Stomach (tissue), 9 donors: ENCODE results near the gene IL4. TPM values are rescaled to one million over a fixed set of nuclear protein-coding genes. Genes with fewer than 3 reads are reported as not detected.

Experiments used
- DNase-seq, 2 donors: peaks; one replicate each; pipeline versions ENCODE4 v3.0.0 to v3.0.0-alpha.2; 2013 to 2019
- H3K27ac ChIP-seq, 5 donors: fragments of 200-600 bp in 4 of 5; sonication (generic) in 4 of 5; one replicate each; pipeline ENCODE4 v1.5.1; 2013 to 2019; ENCODE audit warnings: mild to moderate bottlenecking in 1 of 5, moderate library complexity in 1 of 5
- H3K27me3 ChIP-seq, 3 donors: fragments of 200-600 bp; sonication (generic); one replicate each; pipeline ENCODE4 v1.5.1; 2017 to 2019; ENCODE audit warnings: mixed run types in 1 of 3
- H3K36me3 ChIP-seq, 4 donors: fragments of 200-600 bp; sonication (generic); 1 replicate in 3 of 4; 2 replicates in 1 of 4; pipeline ENCODE4 v1.5.1; 2016 to 2019
- H3K4me1 ChIP-seq, 4 donors: fragments of 200-600 bp; sonication (generic); one replicate each; pipeline ENCODE4 v1.5.1; 2016 to 2019
- H3K4me3 ChIP-seq, 4 donors: fragments of 200-600 bp; sonication (generic) in 3 of 4; one replicate each; pipeline ENCODE4 v1.5.1; 2016 to 2019; ENCODE audit warnings: mild to moderate bottlenecking in 1 of 4
- H3K9me3 ChIP-seq, 4 donors: fragments of 200-600 bp; sonication (generic); one replicate each; pipeline ENCODE4 v1.5.1; 2016 to 2019
- EP300 ChIP-seq: sonication (generic); formaldehyde crosslinking; IDR thresholded peaks from one replicate; pipeline ENCODE4 v1.6.1; 2017; ENCODE audit warnings: antibody characterized with exemption
- POLR2A ChIP-seq, 4 donors: fragments of 450-650 bp; IDR thresholded peaks; one replicate each; pipeline ENCODE4 v1.6.1; 2016; ENCODE audit warnings: antibody characterized with exemption in 4 of 4, control low read depth in 2 of 4, mild to moderate bottlenecking in 1 of 4, moderate library complexity in 1 of 4
- POLR2AphosphoS5 ChIP-seq, 3 donors: sonication (generic); formaldehyde crosslinking; IDR thresholded peaks; one replicate each; pipeline ENCODE4 v1.6.1; 2016; ENCODE audit warnings: antibody characterized with exemption in 3 of 3
- WGBS, 5 donors: extraction: QIAGEN DNeasy Blood & Tissue Kit in 3 of 5; methylation state at CpG; one replicate each; pipeline versions ENCODE4 v1.1.5 to v1.1.7; 2013 to 2018; 5-methylcytosine and 5-hydroxymethylcytosine counted together
- intact Hi-C: fragments of 100-400 bp; cut with DNase I; formaldehyde crosslinking; loops from one replicate; pipeline ENCODE4 v1.15.1; 2023; ENCODE audit warnings: low total_unique reads
- polyA plus RNA-seq, 3 donors: library from polyadenylated mRNA; stranded (reverse); fragments of 200-250 nt; gene quantifications; one replicate each; pipeline ENCODE4 v1.2.3, GENCODE V29; 2013
- total RNA-seq, 5 donors: library from RNA; depleted of rRNA; stranded (reverse); fragments of >200 nt; gene quantifications; one replicate each; pipeline versions ENCODE4 v1.1.0 to v1.2.3, GENCODE V29; 2014 to 2016
- TF ChIP-seq, protein P1 (sequence below), 7 experiments: fragments of 450-650 bp in 4 of 7; fragments of 200-600 bp in 3 of 7; sonication (generic) in 3 of 7; IDR thresholded peaks; one replicate each; pipeline ENCODE4 v1.5.1; 2016 to 2019; ENCODE audit warnings: antibody characterized with exemption in 7 of 7, control low read depth in 2 of 7, mild to moderate bottlenecking in 1 of 7
- donor health status: healthy with polysubstance abuse.
- donor health status: Bipolar disorder and iron deficiency.
- donor health status: healthy.

Gene IL4
- total and polyA plus RNA-seq, 8 donors, result not detected

DNA sequence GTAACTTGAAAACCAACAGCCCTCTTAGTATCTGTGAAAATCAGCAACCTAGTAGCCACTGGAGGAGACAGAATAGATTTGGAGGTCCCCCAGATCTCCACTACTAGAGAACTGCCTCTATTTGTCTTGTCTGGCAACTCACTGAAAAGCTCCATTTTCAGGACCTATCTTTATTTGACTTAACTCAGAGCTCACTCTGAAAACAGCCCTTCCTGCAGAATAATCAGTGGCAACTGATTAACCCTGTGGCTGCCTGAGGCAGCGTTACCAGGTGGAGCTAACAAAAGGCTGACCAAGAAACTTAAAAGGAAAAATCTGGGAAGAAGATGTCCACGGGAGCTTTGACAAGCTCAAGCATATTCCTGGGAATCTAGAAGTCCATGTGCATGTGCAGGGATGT is 26.3 kb upstream of the IL4 start:
- H3K4me1 ChIP-seq, result peaks cover 0 to 12% (median 6%) of the 10 kb centered on the region in 4 donors
- H3K9me3 ChIP-seq, result peaks cover 0 to 18% (median 5%) of the 10 kb centered on the region in 4 donors
- H3K27me3 ChIP-seq, result no peaks in the 10 kb centered on the region
- DNase-seq, result no peak
- H3K4me3 ChIP-seq, result no peak overlapping the region
- intact Hi-C loops, result no loop called here
- peaks cover 5 to 13% (median 10%) of the 10 kb centered on the region in 4 donors for H3K36me3 ChIP-seq
- no peak for TF ChIP-seq POLR2A (IDR thresholded peaks at IDR 0.05)
- TF ChIP-seq, protein P1, sequence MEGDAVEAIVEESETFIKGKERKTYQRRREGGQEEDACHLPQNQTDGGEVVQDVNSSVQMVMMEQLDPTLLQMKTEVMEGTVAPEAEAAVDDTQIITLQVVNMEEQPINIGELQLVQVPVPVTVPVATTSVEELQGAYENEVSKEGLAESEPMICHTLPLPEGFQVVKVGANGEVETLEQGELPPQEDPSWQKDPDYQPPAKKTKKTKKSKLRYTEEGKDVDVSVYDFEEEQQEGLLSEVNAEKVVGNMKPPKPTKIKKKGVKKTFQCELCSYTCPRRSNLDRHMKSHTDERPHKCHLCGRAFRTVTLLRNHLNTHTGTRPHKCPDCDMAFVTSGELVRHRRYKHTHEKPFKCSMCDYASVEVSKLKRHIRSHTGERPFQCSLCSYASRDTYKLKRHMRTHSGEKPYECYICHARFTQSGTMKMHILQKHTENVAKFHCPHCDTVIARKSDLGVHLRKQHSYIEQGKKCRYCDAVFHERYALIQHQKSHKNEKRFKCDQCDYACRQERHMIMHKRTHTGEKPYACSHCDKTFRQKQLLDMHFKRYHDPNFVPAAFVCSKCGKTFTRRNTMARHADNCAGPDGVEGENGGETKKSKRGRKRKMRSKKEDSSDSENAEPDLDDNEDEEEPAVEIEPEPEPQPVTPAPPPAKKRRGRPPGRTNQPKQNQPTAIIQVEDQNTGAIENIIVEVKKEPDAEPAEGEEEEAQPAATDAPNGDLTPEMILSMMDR (IDR thresholded peaks at IDR 0.05), result no peak
- TF ChIP-seq EP300, result no peak
- no peak for TF ChIP-seq POLR2AphosphoS5 (IDR thresholded peaks at IDR 0.05)
- peak overlapping the region in 4 of 5 donors; percentile 56 to 78 (median 66) for H3K27ac ChIP-seq
- WGBS, 5 donors, result 42 to 70% (median 53%) methylated on average over 2 of the region's 2 CpGs

DNA sequence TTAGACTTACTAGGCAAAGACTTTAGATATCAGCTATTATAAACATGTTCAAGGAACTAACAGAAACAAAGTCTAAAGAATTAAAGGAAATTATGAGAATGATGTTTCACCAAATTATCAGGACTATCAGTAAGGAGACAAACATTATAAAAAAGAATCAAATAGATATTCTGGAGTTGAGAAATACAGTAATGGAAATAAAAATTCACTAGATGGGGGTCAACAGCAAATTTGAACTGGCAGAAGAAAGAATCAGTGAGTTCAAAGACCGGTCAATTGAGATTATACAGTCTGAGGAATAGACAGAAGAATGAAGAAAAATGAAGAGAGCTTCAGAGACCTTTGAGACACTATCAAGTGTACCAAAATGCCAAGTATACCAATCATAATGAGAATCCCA is 25.4 kb upstream of the IL4 start:
- H3K27ac ChIP-seq, result peak overlapping the region in 1 of 5 donors; percentile 71
- intact Hi-C loops, result no loop called here
- TF ChIP-seq EP300 (no peak), POLR2AphosphoS5 (IDR thresholded peaks at IDR 0.05) (no peak), POLR2A (IDR thresholded peaks at IDR 0.05) (no peak)
- TF ChIP-seq, protein P1 (IDR thresholded peaks at IDR 0.05), result no peak
- WGBS, 5 donors, result 97 to 100% (median 97%) methylated on average over 1 of the region's 1 CpG
- peaks cover 0 to 18% (median 5%) of the 10 kb centered on the region in 4 donors for H3K9me3 ChIP-seq
- peaks cover 0 to 2% (median 0%) of the 10 kb centered on the region in 3 donors for H3K27me3 ChIP-seq
- H3K36me3 ChIP-seq, result peaks cover under 1 to 4% (median under 1%) of the 10 kb centered on the region in 4 donors
- DNase-seq, result no peak
- H3K4me3 ChIP-seq, result no peak overlapping the region
- peaks cover 0 to 12% (median 6%) of the 10 kb centered on the region in 4 donors for H3K4me1 ChIP-seq

DNA sequence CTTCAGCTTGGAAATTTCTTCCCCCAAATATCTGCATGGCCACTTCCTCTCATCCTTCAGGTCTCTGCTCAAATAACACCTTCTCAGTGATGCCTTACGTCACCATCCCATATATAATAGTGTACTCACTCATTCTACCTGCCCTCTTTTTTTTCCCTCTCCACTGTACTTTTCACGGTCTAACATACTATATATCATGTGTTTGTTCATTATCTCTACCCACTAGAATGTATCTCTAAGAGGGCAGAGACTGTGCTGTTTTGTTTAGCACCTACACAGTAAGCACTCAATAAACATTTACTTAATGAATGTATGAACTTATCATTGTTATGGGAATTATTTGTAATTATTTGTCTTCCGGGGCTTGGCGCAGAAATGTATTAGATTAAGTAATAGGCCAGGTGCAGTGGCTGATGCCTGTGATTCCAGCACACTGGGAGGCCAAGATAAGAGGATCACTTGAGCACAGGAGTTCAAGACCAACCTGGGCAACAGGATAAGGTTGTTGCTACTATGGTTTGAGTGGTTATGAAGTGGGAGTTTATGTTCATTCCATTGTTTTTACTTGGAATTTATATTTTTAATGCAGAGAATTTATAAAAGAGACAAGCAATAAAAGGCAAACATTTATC is 21.8 kb upstream of the IL4 start:
- peak; percentile 32 to 46 for DNase-seq
- intact Hi-C loops, result no loop called here
- Histone ChIP-seq H3K4me3 (no peak overlapping the region), H3K27me3 (peaks cover 3 to 35% (median 23%) of the 10 kb centered on the region in 3 donors), H3K27ac (peak overlapping the region in 2 of 5 donors; percentile 28 to 54), H3K36me3 (no peaks in the 10 kb centered on the region), H3K9me3 (peaks cover 0 to 18% (median 5%) of the 10 kb centered on the region in 4 donors), H3K4me1 (peaks cover 14 to 22% (median 17%) of the 10 kb centered on the region in 4 donors)
- TF ChIP-seq, protein P1 (IDR thresholded peaks at IDR 0.05), result no peak
- TF ChIP-seq POLR2AphosphoS5 (IDR thresholded peaks at IDR 0.05) (peak in 2 of 3 donors; percentile 29 to 48), POLR2A (IDR thresholded peaks at IDR 0.05) (no peak), EP300 (no peak)
- 36 to 55% (median 52%) methylated on average over 4 of the region's 4 CpGs for WGBS, 5 donors

DNA sequence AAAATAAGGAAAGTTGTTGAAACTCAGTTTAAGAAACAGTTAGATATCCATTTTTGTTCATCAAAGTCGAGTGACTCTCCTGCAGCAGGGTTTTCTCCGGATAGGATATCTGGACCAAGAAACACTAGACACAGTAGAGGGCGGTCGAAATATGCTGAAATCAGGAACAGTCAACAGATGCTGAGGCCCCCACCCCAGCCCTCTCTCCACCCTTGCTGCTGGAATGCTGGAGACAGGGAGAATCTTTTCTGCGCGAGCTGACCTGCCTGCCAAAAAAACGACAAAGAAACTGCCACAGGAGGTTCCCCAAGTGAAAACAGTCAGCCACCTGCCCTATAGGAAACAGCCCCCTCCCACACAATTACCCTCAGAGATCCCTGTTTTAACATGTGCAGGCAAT is 20.1 kb upstream of the IL4 start:
- H3K27me3 ChIP-seq, result peaks cover 3 to 43% (median 25%) of the 10 kb centered on the region in 3 donors
- no peak for TF ChIP-seq POLR2AphosphoS5 (IDR thresholded peaks at IDR 0.05)
- TF ChIP-seq, protein P1 (IDR thresholded peaks at IDR 0.05), result no peak
- no peak for TF ChIP-seq EP300
- TF ChIP-seq POLR2A (IDR thresholded peaks at IDR 0.05), result no peak

More for the DNA sequence above, 20.1 kb upstream of the IL4 start:
- intact Hi-C loops, result no loop called here
- Histone ChIP-seq H3K9me3 (peaks cover 0 to 5% (median 0%) of the 10 kb centered on the region in 4 donors), H3K4me3 (no peak overlapping the region), H3K36me3 (no peaks in the 10 kb centered on the region), H3K27ac (no peak overlapping the region), H3K4me1 (peaks cover 14 to 15% (median 14%) of the 10 kb centered on the region in 4 donors)
- peak in 1 of 2 donors; percentile 19 for DNase-seq
- WGBS, 5 donors, result 43 to 49% (median 48%) methylated on average over 7 of the region's 7 CpGs
